Bone marrow (tissue), 2 donors: ENCODE measurements around the gene CST3.
A peak's percentile ranks its signal among the peaks of the same experiment; 100 is the strongest.
"Not testable (repeated sequence)": the region's sequence is repeated elsewhere in the genome, so short reads cannot be mapped to it uniquely, and the experiment has no call there.

Experiments used
- DNase-seq, 2 donors: peaks; one replicate each; lab custom pipeline; 2025; lab: John Stamatoyannopoulos, UW

Gene CST3

GRCh38 chr20:23628402-23629016 is 9.2 kb downstream of the CST3 start:
- DNase-seq, result no peak

DNA sequence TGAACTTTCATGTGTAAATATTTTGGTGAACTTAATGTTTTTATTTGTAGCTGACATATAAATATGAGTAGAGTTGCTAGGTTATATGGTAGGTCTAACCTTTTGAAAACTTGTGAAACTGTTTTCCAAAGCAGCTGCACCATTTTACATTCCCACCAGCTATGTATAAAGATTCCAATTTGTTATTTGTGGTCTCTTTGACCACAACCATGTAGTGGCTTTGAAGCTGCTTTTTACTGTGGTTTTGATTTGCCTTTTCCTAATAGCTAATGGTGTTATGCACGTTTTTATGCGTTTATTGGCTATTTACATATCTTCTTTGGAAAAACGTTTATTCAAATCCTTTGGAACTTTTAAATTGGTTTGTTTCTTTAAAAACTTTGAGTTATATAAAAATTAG is 10.3 kb downstream of the CST3 start:
- DNase-seq, result no peak

GRCh38 chr20:23626040-23626620 is 11.6 kb downstream of the CST3 start:
- DNase-seq, result no peak

GRCh38 chr20:23625236-23625964 is 12.4 kb downstream of the CST3 start:
- no peak for DNase-seq

DNA sequence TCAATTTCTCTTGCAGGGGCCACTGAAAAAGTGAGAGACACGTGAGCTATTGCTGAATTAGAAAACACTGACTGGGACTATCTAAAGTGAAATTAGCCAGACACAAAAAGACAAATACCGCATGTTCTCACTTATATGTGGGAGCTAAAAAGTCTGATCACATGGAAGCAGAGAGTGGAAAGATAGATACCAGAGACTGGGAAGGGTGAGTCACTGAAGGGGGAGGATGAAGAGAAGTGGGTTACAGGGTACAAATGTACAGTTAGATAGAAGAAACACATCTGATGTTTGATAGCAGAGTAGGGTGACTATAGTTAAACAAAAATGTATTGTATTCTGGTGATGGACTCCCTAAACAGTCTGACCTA is 13.4 kb downstream of the CST3 start:
- no peak for DNase-seq

DNA sequence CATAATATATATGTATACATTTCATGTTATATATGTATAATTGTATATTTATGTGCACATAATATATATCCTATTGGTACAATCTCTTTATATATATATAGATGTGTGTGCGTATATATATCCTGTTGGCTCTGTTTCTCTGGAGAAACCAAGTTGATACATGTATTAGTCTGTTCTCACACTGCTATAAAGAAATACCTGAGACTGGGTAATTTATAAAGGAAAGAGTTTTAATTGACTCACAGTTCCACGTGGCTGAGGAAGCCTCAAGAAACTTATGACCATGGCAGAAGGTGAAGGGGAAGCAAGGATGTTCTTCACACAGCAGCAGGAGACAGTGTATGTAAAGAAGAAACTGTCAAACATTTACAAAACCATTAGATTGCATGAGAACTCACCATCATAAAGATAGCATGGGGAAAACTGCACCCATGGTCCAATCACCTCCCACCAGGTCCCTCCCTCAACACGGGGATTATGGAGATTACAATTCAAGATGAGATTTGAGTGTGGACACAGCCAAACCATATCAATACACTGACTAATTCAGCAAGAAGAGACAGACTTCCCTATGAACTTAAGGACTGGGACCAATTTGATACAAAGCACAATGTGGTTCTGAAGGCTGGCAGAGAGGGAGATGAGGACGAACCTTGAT is 14.0 kb downstream of the CST3 start:
- no peak for DNase-seq

DNA sequence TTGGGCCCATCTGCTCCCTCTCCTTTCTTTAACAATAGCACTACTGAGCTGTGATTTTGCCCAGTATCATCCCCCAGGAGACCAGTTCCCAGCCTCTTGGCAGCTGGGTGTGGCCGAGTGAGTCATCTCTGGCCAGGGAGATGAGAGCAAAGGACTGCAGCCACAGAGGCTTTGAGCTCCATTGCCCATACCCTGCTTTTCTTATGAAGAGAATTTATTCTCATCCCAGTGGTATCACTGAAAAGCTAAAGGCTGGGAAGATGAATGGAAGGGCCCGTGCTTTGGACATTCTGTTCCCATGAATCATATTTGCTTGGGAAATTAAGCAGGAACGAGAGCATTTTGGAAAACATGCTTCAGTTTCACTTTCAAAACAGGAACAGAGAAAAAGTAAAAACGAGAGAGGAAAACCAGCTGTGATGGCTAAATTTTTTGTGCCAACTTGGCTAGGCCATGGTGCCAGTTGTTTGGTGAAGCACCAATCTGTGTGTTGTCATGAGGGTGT is 14.9 kb downstream of the CST3 start:
- no peak for DNase-seq

DNA sequence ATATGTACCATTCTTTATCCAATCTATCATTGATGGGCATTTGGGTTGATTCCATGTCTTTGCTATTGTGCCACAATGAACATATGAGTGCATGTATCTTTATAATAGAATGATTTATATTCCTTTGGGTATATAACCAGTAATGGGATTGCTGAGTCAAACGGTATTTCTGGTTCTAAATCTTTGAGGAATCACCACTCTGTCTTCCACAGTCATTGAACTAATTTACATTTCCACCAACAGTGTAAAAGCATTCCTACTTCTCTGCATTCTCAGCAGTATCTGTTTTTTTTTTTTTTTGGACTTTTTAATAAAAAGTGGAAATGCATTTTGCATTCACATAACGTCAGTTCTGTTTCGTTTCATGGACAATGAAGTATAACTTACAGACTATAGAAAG is 15.4 kb downstream of the CST3 start:
- DNase-seq, result not testable (repeated sequence)

DNA sequence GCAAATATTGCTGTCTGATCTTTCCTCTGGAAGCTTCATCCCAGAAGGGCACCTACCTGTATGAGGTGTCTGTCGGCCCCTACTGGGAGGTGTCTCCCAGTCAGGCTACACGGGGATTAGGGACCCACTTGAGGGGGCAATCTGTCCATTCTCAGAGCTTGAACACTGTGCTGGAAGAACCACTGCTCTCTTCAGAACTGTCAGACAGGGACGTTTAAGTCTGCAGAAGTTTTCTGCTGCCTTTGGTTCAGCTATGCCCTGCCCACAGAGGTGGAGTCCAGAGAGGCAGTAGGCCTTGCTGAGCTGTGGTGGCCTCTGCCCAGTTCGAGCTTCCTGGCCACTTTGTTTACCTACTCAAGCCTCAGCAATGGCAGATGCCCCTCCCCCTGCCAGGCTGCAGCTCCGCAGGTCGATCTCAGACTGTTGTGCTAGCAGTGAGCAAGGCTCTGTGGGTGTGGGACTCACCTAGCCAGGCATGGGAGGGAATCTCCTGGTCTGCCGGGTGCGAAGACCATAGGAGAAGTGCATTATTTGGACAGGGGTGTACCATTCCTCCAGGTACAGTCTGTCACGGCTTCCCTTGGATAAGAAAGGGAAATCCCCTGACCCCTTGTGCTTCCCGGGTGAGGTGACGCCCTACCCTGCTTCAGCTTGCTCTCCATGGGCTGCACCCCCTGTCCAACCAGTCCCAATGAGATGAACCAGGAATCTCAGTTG is 16.9 kb downstream of the CST3 start:
- DNase-seq, result not testable (repeated sequence)

DNA sequence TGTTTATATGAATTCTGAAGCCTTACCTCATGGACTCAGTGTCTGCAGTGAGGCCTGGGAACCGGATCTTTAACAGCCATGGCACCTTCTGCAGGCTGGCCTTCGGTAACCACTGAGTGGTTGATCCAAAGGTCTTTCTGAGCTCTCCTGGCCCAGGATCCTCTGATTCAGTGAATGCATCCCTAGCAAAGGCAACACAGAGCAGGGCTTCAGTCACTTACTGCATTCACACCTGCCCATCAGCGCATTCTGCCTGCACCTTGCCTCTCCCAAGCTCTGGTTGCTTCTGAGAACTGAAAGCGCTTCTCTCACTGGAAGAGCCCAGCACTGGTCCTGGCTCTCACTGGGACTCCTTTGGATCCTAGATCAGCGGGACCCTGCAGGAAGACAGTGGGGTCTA is 23.6 kb downstream of the CST3 start:
- no peak for DNase-seq

DNA sequence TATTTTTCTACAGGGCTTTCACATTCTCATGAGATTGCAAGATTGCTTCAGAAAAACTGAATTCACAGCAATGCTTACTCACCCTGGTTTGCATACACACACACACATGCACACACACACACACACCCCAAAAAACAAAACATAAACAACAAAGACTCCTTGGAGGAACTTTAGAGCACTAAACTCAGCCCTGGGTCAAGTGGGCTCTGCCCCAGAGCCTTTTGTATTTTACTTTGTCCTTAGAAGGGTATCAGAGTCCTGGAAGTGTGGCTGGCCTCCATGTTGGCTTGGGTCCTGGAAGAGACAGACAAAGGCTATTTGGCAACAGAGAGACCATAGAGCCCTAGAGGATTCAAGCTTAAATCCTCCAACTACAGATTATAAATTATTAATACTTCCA is 24.1 kb downstream of the CST3 start:
- DNase-seq, result no peak

- no peak for DNase-seq
These were observed 25.4 kb downstream of the CST3 start for GRCh38 chr20:23612396-23612795.

DNA sequence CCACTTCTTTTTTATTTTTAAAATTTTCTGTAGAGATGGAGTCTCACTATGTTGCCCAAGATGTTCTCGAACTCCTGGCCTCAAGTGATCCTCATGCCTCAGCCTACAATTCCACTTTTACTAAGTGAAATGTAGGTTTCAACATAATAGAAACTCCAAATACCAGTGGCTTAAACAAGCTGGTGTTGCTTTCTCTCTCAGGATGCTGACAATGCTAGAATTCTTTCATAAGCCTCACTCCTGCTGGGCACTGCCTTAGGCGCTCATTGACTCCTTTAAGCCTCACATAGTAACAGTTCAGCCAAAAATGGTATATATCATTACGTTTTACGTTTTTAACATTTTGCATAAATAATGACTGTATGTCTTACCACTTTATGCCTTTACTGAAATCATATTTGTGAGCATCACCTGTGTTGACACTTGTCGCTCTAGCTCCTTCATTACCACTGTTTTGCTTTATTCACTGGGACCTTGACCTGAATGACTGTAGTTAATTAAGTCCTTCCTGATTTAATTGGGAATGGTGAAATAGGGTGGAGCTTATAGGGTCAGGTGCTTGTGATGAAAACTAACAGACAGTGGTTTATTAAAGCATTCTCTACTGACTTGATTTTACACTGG is 28.2 kb downstream of the CST3 start:
- no peak for DNase-seq

- DNase-seq, result no peak
These were observed 29.4 kb downstream of the CST3 start for GRCh38 chr20:23608251-23608846.

DNA sequence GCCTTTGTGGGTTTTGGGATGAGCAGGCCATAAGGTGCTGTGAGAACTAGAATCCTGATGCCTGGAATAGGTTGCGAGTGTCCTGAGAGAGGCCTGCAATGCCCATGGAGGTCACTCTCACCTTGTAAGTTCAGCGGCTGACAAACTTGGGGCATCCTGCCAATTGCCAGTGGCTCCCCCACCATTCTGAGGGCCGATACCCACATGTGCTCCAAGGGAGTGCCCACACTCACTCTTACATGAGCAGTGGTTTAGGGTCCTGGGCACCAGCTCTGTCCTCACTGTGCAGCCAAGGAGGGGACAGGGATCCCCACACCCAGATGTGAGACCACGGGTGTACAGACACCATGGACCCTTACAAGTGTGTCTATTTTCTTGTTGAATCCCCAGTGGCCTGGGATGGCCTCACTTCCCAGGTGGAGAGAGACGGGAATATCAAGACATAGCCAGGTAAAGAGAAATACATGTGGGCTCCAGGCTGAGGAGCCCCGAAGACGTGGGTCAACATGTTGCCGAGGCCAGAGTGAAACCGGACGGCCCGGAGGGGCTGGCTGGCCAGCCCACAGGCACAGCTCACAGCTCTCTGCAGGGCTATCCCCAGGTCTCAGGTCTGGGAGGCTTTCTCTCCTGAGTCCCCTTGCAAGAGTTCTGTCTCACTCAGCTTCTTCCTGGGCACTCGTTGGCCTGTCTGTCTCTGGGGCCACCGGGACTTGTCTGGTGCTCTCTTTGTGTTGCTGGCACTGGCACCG is 30.1 kb downstream of the CST3 start:
- DNase-seq, result no peak

DNA sequence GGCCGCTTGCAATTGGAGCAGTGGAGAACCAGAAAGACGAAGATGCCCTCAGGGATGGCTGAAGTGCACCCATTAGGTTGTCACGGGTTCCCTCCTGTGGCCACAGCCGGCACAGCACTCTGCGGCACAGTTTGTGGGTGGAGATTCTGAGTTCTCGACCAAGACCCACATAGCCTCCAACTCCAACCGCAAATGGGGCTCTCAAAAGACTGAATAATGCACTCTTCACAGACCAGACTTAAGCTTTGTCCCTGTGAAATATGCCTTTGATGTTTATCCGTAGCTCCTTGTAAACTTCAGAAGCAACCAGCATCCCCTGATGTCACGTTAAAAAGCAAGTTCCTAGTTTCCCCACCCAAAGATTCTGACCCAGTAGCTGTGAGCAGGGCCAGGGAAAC is 31.1 kb downstream of the CST3 start:
- DNase-seq, result peak; percentile 20 to 36

DNA sequence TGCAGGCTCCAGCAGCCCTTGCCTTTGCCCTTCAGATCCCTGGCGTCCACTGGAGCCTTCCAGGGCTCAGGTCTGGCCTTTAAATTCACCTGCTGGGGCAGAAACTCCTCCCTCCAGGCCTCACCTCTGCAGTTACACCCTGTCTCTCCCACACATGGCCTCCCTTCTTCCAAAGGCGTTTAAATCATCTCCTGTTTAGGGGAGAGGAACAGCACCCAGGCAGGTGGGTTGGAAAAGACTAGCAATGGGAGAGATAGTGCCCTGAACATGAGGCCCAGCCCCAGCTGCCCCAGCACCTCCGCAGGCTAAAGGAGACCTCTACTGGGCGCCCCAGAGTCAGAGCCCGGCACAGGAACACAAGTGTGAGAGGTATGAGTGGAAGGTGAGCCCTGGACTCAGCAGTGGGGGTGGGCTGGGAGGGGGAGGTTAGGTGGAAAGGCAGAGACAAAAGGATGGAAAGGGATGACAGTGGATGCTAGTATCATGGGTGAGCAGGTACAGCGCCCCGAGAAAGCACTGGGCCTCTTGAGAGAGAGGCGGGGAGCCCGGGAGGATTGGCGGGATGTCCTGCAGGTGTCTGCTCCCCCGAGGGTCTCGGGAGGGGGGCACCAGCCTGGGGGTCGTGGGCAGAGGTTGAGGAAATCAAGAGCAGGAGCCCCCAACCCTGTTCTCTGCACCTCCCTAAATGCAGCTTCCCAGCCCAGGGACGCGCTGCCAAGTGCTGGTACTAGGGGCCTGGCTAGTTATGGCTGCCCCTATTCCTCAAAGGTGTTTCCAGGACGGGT is 31.7 kb downstream of the CST3 start, which contains the start of gene CST9:
Gene CST9 (minus strand): TSS at position 51 of the 785 bp plus-strand sequence. CDS start 53 bp downstream, outside the sequence.
- no peak for DNase-seq

GRCh38 chr20:23604306-23604705 is 33.4 kb downstream of the CST3 start:
- no peak for DNase-seq

DNA sequence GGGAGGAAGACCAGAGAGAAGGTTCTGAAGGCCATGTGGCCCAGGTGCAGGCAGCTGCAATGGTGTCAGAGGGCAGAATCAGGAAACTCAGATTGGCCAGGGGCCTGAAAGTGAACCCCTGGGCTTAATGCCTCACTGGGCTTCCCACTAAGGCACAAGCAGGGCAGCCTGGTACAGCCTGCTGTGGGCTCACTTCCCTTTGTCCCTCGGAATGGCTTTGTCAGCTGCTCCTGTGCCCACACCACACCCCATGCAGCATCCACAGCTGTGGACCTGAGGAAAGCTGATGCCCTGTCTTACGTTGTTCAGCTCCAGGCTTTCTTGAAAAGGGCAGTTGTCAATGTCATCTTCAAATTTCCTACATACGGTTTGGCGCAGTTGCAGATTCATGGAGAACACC is 34.4 kb downstream of the CST3 start:
- DNase-seq, result no peak

DNA sequence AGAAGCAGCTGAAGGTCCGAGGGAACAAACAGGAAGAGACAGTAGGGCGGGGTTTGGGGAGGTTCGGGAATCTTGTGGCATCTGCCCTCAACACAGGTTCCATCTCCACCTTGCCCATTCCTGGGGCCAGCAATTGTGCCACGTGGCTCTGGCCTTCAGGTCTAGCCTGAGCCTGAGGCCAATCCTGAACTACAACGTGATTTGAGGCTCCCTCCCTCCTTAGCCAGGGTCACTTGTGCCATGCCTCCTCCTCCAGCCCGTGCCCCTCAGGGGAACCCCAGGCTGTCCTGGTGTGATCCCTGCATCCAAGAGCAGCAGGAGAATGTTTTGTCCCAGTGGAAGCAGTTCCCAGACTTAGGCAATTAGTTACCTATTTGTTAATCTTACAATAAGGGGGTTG is 35.1 kb downstream of the CST3 start:
- DNase-seq, result no peak
